Muscle of back (tissue), 11 donors: ENCODE data around the gene SPATA2L. TPM values are rescaled to one million over a fixed set of nuclear protein-coding genes. Genes with fewer than 3 reads are reported as not detected.
"Not testable (repeated sequence)": the region's sequence is repeated elsewhere in the genome, so short reads cannot be mapped to it uniquely, and the experiment has no call there.

Experiments used
- DNase-seq, 3 donors: peaks; one replicate each; pipeline versions ENCODE4 v3.0.0 to v3.0.0-alpha.2; 2013
- polyA plus RNA-seq, 10 donors: library from polyadenylated mRNA; unstranded; fragments of 120-200 nt; gene quantifications; one replicate each; pipeline ENCODE4 v1.2.1, GENCODE V29; 2013; ENCODE audit not compliant: insufficient read length in 10 of 10

The SPATA2L gene
- polyA plus RNA-seq, 10 donors = 1.00 to 3.5 (median 2.1) TPM

DNA sequence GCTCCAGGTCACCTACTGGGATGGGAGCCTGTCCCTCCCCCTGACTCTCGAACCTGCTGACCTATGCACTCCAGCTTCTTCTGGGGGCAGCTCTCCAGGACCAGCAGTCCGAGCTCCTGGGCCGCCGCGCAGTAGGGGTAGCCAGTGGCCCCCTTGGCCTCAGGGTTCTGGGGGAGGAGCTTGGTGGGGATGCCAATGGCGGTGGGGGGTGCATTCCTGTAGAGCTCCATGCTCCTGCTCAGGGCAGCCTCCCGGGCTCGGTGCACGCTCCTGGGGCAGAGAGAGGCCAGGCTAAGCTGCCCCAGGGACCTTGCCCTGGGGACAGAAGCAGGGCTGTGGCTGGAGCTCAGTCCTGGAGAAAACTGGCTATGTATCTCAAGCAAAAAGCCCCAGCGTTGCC, 7.7 kb upstream of the SPATA2L start:
- DNase-seq = no peak

DNA sequence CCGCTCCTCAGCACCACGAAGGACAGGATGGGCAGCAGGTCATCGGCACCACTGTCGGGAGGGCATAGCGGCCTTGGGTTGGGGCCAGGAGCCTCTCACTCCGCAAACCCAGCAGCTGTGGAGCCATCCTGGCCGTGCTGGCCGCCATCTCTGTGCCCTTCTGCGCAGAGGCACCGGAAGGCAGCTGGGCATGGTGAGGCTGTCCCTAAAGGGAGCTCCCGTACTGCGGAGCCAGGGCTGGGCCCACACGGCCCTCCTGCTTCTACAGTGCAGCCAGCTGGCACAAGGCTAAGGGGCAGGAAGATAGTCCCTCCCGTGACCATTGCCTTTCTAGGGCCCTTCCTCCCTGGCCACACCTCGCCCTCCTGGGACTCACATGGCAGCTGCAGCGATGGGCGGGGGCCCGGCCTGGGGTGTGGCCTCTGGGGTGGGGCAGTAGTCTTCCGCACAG, 7.0 kb upstream of the SPATA2L start:
- no peak for DNase-seq

DNA sequence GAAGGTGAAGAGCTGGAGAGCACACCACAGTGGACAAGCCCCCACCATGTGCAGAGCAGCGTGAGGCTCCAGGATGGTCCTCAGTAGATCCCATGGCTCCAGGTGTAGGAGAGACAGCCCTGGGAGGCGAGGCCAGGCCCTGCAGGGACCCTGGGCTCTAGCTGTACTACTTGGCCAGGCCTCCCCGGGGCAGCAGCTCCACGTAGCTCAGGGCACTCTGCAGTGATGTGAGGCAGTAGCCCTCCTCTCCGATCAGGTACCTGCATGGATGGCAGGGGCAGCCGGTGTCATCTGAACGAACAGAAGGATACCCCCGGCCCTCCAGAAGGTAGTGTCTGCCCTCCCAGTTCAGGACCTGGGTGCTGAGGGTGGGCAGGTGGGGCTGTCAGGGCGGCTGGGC, 6.2 kb upstream of the SPATA2L start:
- DNase-seq = no peak

DNA sequence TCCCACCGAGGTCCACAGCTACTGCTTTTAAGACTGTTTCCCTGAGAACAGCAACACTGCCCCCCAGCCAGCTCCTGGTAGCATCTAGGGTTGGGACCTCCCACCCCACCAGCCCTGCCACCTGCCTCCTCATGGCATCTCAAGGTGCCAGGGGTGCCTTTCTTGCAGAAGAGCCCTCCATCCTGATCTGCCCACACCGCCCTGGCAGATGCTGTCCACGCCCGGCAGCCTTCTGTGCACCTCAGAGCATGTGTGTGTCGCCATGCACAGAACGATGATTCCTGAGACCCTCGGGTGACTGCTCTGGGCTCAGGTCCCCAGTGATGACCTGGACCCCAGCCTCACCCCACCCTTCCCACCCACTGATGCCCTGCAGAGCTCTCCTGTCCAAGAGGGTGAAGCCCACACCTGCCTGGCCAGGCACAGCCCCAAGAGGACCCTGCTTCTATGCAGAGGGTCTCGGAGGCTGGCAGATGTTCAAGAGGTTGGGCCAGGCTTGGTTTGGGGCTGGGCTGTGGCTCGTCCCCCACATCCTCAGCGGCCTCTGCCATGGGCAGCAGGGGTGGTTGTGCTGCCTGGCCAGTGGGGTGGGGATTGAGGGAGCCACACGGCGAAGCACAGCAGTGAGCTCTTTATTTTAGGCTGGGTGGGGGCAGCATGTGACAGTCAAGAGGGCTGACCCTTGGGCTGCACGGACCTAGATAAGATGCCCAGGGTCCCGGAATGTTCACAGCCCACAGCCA, 5.2 kb upstream of the SPATA2L start:
- DNase-seq = no peak

DNA sequence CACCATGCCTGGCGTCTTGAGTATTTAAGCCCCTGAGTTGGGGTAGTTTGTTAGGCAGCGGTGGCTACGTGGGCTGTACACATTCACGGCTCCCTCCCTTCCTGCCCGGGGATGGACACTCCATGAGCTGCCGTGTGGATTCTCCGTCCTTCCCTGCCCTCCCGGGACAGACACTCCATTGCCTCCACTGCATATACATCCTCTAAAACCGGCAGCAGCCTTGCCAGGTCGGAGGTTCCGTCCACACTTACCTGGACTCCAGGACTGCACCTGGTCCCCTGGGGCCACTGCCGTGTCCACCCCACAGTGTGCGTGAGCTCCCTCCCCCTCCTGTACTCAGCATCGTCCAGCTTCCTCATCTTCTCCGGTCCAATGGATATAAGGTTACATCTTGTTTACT, 3.5 kb upstream of the SPATA2L start:
- DNase-seq = no peak

DNA sequence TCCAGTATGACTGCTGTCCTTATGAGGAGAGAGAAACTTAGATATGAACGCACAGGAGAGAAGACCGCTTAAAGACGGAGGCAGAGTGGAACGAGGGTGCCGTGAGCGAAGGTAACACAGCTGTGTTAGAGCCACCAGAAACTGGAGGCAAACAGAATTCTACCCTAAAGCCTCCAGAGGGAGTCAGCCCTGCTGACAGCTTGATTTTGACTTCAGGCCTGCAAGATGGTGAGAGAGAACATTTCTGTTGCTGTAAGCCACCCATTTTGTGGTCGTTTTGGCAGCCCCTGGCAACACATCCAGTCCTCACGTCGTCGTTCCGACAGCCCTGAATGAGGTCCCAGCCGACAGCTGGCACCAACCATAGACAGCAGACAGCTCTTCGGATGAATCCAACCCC, 2.8 kb upstream of the SPATA2L start:
- DNase-seq = no peak

DNA sequence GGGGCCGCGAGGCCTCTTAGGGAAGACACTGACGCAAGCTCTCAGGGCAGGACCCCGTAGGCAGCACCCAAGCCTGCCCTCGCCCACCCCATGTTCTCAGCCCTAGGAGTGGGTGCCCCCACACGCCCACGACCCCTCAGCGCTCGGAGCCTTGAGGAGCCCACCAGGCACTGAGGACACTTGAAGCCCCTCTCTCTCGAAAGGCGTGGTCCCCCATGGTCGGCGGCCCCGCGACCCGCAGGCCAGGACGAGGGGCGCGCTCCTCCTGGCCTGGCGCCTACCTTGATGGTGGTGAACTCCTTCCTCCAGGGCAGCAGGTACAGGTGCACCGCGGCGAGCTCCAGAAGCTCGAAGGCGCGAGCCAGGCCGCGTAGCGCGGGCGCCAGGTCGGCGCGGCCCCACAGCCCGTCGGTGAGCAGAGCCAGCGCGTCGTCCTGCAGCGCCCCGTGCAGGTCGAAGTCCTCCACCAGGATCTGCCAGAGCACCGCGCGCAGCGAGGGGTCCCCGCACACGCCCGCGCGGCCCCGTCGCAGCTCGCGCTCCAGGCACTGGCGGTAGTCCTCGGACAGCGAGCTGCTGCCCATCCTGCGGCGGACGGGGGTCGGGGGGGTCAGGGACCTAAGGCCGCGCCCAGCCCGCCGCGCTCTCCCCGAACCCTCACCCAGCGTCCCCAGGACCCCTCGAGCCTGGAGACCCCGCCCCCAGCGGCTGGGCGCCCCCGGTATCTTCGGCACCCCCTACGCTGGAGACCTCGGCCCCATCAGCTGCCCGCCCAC, 668 bp downstream of the SPATA2L start:
- DNase-seq = peak in 1 of 3 donors; percentile 75

DNA sequence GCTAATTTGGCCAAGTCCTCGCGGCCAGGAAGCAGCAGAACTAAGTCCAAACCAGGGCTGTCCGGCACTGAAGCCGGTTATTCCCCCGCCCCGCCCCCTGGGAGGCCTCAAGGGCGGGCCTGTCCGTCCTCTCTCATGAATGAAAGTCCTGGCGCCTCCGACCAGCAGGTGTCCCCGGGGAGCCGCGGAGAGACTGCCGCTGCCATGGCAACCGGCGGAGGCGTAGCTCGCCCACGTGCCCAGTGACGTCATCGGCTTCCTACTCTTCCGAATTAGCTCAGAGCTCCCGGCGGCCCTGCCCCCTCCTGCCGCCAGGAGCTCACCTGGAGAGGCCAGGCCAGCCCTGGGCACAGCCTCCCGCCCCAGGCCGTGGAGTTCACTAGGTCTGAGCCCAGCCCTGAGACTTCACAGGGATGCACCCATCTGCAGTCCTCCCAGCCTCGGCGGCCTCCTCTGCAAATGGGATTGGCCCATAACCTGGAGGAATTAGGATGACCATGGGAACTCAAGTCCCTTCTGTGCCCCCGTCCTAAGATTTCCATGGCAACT, 1.3 kb downstream of the SPATA2L start:
- peak; percentile 91 to 94 (median 93) for DNase-seq

DNA sequence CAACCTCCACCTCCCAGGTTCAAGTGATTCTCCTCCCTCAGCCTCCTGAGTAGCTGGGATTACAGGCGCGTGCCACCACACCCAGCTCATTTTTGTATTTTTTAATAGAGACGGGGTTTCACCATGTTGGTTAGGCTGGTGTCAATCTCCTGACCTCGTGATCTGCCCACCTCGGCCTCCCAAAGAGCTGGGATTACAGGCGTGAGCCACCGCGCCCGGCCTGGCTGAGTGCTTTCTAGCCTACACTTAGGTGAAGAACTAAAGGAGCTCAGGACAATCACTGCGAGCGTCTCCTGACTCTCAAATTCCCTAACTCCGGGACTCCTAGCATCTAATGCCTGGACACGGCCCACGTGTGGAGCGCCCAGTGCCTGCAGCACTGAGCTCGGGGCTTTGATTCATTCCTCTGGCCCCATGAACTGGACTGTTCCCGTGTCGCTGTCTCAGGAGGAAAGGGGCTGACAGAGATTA, 1.8 kb downstream of the SPATA2L start:
- not testable (repeated sequence) for DNase-seq

DNA sequence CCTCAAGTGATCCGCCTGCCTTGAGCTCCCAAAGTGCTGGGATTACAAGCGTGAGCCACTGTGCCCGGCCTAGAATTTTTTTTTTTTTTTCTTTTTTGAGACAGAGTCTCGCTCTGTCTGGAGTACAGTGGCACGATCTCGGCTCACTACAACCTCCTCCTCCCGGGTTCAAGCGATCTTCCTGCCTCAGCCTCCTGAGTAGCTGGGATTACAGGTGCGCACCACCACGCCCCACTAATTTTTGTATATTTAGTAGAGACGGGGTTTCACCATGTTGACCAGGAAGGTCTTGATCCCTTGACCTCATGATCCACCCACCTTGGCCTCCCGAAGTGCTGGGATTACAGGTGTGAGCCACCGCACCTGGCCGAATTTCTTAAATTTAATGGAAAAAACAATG, 2.8 kb downstream of the SPATA2L start:
- DNase-seq = not testable (repeated sequence)

DNA sequence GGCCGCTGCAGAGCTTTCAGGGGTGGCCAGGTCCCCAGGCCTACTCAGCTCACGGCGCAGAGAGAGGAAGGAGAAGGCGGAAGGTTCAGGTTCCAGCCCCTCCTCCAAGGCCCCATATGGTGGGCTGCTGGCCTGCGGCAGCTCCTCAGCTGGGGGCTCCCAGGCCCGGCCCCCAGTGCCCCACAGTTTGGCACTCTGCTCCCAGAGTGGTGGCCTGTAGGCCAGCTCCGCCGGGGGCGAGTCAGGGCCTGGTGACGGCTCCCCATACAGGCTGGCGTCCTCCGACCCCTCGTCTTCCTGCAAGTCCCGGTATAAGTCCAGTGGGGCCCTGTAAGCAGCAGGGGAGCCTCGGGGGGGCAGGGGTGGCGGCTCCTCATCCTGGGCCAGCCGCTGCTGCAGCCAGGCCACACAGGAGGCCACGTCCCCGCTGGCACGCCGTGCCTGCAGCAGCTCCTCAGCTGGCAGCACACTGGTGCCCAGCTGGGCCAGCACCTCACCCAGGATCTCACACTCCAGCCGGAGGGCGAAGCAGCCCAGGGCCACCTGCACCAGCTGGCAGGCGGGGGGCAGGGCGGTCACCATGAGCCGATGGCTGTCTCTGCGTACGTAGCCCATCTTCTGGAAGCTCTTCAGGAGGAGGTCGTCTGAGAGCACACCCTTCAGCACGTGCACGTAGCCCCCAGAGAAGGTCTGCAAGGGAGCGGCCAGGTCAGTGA, 3.7 kb downstream of the SPATA2L start:
- peak in 1 of 3 donors; percentile 60 for DNase-seq

DNA sequence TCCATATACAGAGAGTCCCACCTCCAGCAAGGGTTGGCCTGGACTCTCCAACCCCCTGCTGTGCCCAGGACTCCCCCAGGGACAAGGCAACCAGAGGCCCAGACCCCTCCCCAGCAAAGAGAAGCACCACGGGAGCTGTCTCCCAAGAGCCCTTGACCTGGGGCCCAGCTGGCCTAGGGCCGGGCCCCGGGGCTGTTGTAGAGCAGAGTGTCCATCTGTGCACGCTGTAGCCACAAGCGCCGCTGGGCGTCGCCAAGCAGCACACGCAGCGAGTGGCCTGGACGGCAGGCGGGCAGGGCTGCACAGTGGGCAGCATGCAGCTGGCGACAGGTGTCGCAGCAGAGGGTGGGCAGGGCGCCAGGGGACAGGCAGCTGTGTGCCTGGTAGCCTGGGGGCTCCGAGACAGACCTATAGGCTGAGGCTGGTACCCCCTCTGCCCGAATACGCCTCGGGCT, 4.3 kb downstream of the SPATA2L start:
- peak in 1 of 3 donors; percentile 75 for DNase-seq

DNA sequence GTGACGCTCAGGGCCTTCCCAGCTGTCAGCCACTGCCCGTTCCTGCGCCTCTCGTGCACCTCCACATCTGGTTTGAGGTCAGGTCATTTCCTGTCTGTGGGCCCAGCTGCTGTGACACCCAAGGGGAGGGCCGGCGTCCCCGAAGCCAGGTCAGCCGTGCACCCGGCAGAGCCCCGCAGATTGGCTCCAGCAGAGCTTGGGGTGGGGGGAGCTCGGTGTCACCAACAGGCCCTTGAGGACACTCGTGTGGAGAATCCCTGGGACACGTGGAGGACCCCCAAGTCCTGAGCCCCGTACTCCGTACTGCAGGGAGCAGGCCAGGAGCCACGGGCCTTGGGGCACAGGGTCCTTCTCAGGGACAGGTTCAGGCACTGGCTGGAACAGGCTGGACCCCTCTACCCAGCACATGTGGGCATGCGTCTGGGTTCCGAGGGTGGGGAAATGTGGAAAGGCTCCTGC, 4.8 kb downstream of the SPATA2L start:
- no peak for DNase-seq

DNA sequence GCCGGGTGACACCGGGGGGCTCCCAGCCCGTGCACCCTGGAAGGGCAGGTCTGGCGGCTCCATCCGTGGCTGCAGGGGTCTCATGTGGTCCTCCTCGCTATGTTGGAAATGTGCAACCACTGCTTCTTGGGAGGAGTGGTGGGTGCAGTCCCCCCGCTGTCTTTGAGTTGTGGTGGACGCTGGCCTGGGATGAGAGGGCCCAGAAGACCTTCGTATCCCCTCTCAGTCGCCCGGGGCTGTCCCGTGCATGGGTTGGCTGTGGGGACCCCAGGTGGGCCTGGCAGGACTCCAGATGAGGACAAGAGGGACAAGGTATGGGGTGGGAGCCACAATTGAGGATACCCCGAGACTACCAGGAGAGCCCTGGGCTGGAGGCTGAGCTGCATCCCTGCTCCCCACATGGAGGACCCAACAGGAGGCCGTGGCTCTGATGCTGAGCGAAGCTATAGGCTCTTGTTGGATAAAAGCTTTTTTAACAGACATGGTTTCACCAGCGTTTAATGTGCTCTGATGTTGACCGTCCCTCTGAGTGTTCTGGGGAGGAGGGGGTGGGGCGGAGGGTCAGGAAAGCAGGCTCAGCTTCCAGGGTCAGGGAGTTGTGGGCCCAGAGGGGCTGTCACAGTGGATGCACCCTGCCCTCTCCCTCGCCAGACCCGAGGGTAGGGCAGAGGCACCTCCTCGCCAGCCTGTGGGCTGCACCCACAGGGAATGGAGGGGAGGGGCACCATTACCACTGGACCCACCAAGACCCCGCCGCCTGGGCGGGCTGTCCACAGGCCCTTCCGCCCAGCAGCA, 5.4 kb downstream of the SPATA2L start:
- DNase-seq = no peak

DNA sequence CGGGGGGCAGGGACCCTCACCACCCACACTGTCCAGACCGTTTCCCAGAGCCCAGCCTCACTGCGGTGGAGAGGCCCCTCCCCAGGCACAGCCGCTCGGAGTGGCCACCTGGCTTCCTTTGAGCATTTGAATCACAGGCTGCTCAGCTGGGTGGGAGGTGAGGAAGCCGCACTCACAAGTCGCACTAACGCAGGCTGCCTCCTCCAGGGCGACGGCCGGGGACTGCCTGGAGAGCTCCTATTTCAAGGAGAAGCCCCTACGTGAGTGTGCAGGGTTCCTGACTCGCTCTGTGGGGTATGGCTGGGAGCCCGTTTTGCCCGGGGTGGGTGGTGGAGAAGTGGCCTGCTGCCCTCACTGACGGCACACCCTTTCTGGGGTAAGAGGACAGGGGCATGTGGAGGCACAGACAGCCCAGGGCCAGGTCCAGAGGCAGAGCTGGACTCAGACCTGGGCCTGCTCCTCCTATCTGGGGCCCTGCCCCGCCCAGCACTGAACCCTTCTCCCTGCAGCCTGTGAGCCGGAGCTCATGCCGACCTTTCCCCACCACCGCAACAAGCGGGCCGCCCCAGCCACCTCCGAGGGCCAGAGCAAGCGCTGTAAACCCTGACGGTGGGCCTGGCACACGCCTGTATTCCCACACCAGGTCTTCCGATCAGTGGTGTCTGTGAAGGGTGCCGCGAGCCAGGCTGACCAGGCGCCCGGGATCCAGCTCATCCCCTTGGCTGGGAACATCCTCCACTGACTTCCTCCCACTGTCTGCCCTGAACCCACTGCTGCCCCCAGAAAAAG, 6.2 kb downstream of the SPATA2L start:
- DNase-seq = no peak

DNA sequence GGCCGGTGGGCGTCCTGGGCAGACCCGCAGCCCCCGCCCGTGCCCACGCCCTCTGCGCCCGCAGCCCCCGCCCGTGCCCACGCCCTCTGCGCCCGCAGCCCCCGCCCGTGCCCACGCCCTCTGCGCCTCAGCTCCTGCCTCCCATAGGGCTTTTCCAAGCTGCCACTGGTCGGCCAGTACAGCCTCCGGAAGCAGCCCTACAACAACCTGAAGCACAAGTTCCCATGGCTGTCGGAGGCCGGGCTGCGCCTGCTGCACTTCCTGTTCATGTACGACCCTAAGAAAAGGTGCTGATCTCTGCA, 6.8 kb downstream of the SPATA2L start:
- not testable (repeated sequence) for DNase-seq

DNA sequence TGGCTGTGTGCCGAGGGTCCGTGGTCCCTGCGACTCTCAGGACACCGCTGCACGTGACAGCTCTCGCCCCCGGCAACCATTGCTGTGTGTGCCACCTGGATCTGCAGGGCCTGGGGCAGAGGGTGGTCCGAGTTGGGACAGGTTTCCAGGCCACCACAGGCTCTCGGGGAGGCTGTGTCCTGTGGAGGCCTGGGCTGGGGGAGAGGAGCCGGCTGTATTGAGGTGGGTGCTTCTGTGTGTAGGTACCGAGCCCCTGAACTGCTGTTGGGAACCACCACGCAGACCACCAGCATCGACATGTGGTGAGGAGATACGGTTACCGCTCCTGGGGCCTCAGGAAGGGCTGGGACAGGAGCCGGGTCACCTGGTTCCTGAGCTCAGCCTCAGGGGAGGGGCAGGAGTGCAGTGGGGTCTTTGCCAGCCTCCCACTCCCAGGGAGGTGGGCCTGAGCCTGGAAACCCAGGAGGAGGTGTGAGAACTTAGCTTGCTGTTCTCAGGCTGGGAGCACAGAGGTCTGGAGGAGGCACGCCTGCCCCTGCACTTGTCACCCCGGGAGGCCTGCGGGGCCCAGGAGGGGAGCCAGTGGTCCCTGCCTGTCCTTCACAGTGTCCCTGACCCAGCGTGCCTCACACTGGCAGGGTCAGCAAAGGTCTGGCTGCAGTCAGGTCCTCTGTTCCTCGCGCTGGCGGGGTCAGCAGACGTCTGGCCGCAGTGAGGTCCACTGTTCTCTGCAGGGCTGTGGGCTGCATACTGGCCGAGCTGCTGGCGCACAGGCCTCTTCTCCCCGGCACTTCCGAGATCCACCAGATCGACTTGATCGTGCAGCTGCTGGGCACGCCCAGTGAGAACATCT, 7.3 kb downstream of the SPATA2L start:
- DNase-seq = no peak

DNA sequence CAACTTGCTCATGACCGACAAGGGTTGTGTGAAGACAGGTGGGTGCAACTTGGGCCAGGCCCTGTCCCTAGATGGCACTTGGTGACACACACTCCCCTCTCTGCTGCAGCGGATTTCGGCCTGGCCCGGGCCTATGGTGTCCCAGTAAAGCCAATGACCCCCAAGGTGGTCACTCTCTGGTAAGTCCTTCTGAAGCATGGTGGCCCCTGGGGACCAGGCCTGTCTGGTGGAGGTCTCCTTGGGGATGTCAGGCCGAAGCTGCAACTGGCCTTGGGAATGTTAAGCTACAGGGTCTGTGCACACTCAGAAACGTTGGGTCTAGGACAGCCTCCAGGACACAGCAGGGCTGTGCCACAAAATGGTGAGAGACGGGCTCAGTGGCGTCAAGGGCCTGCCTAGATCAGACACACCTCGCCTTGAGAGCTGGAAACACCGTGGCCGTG, 8.2 kb downstream of the SPATA2L start:
- DNase-seq = no peak

DNA sequence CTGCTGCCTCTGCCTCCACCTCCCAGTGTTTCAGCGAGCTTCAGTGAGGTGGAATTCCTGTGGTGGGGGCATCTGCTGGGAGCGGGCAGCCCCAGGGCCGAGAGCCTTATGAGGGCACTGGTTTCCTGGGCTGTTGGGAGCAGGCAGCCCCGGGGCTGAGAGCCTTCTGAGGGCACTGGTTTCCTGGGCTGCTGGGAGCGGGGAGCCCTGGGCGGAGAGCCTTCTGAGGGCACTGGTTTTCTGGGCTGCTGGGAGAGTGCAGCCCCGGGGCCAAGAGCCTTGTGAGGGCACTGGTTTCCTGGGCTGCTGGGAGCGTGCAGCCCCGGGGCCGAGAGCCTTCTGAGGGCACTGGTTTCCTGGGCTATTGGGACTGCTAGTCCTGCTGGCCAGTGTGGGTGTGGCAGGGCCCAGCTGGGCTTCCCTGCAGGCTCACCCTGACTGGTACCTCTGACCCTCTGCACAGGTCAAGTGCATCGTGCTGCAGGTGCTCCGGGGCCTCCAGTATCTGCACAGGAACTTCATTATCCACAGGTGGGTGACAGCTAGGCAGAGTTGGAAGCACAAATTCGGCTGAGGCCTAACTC, 9.4 kb downstream of the SPATA2L start:
- DNase-seq = no peak
